ENCODE results near the gene GALNT16. TPM values are rescaled to one million over a fixed set of nuclear protein-coding genes. Genes with fewer than 3 reads are reported as not detected.

Gene GALNT16
- total RNA-seq, 1 donor from 2014 or later: 3.1 TPM

DNA sequence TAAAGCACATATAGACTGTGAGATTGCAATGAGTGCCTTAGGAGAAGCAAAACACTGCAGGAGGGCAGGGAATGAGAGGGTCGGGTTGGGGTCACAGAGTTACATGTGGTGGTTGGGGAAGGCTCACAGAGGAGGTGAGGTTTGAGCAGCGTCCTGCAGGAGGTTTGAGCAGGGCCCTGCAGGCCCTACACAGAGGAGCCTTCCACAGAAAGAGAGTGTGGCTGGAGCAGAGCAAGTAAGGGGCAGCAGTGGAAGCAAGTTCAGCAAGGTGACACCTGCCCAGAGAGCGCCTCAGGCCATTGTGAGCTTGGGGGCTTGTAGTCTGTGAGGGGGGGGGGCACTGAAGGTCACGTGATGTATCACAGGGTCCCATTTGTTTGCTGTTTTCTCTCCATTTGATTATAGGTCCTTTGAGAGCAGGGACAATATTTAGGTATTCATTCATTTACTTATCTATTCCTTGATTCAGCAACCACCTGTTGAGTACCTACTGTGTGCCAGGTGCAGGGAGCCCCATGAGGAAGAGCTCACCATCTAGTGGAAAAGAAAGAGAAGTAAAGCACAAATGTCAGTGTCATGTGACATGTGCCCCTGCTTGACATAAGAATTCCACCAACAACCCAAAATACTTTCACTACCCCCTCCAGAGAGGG, 56.6 kb downstream of the GALNT16 start:
- Mint-ChIP-seq H3K27me3 (ENCODE audit: unreplicated experiment) (peaks cover under 1% of the 10 kb centered on the region), H3K4me3 (ENCODE audit: unreplicated experiment) (no peak overlapping the region), H3K27ac (ENCODE audit: unreplicated experiment) (peak overlapping the region; percentile 50), H3K36me3 (ENCODE audit: unreplicated experiment) (no peaks in the 10 kb centered on the region), H3K9me3 (ENCODE audit: unreplicated experiment) (no peaks in the 10 kb centered on the region), H3K4me1 (ENCODE audit: unreplicated experiment) (peaks cover 34% of the 10 kb centered on the region)
- no peak for DNase-seq (ENCODE audit: extremely low spot score, unreplicated experiment)
- peak; percentile 21 for TF ChIP-seq CTCF (IDR thresholded peaks at IDR 0.05)

GRCh38 chr14:69317102-69317755, 57.3 kb downstream of the GALNT16 start:
- Mint-ChIP-seq H3K4me1 (ENCODE audit: unreplicated experiment) (peaks cover 34% of the 10 kb centered on the region), H3K27me3 (ENCODE audit: unreplicated experiment) (no peaks in the 10 kb centered on the region), H3K9me3 (ENCODE audit: unreplicated experiment) (no peaks in the 10 kb centered on the region), H3K4me3 (ENCODE audit: unreplicated experiment) (no peak overlapping the region), H3K36me3 (ENCODE audit: unreplicated experiment) (no peaks in the 10 kb centered on the region), H3K27ac (ENCODE audit: unreplicated experiment) (peak overlapping the region; percentile 83)
- DNase-seq (ENCODE audit: extremely low spot score, unreplicated experiment): peak; percentile 89
- no peak for TF ChIP-seq CTCF (IDR thresholded peaks at IDR 0.05)

- Mint-ChIP-seq H3K9me3 (ENCODE audit: unreplicated experiment) (no peaks in the 10 kb centered on the region), H3K36me3 (ENCODE audit: unreplicated experiment) (no peaks in the 10 kb centered on the region), H3K4me3 (ENCODE audit: unreplicated experiment) (no peak overlapping the region), H3K27me3 (ENCODE audit: unreplicated experiment) (no peaks in the 10 kb centered on the region), H3K27ac (ENCODE audit: unreplicated experiment) (peak overlapping the region; percentile 83), H3K4me1 (ENCODE audit: unreplicated experiment) (peaks cover 34% of the 10 kb centered on the region)
- DNase-seq (ENCODE audit: extremely low spot score, unreplicated experiment): no peak
- TF ChIP-seq CTCF (IDR thresholded peaks at IDR 0.05): no peak
Measured at GRCh38 chr14:69317780-69318179, 57.8 kb downstream of the GALNT16 start.

GRCh38 chr14:69318241-69318640, 58.3 kb downstream of the GALNT16 start:
- Mint-ChIP-seq H3K9me3 (ENCODE audit: unreplicated experiment) (no peaks in the 10 kb centered on the region), H3K27me3 (ENCODE audit: unreplicated experiment) (no peaks in the 10 kb centered on the region), H3K27ac (ENCODE audit: unreplicated experiment) (peak overlapping the region; percentile 83), H3K4me3 (ENCODE audit: unreplicated experiment) (no peak overlapping the region), H3K36me3 (ENCODE audit: unreplicated experiment) (no peaks in the 10 kb centered on the region), H3K4me1 (ENCODE audit: unreplicated experiment) (peaks cover 34% of the 10 kb centered on the region)
- DNase-seq (ENCODE audit: extremely low spot score, unreplicated experiment): no peak
- TF ChIP-seq CTCF (IDR thresholded peaks at IDR 0.05): no peak

GRCh38 chr14:69318901-69319475, 59.0 kb downstream of the GALNT16 start:
- Mint-ChIP-seq H3K9me3 (ENCODE audit: unreplicated experiment) (no peaks in the 10 kb centered on the region), H3K27me3 (ENCODE audit: unreplicated experiment) (no peaks in the 10 kb centered on the region), H3K36me3 (ENCODE audit: unreplicated experiment) (no peaks in the 10 kb centered on the region), H3K4me1 (ENCODE audit: unreplicated experiment) (peaks cover 34% of the 10 kb centered on the region), H3K4me3 (ENCODE audit: unreplicated experiment) (no peak overlapping the region), H3K27ac (ENCODE audit: unreplicated experiment) (no peak overlapping the region)
- no peak for DNase-seq (ENCODE audit: extremely low spot score, unreplicated experiment)
- TF ChIP-seq CTCF (IDR thresholded peaks at IDR 0.05): no peak

All from osteocyte (in vitro differentiated cells).